Subcutaneous adipose tissue (tissue), 4 donors: Measurements from ENCODE around the gene AGAP1. TPM values are rescaled to one million over a fixed set of nuclear protein-coding genes. Genes with fewer than 3 reads are reported as not detected.

Source experiments
- total RNA-seq, 4 donors: library from RNA; depleted of rRNA; stranded (reverse); fragments of >200 nt; gene quantifications; one replicate each; pipeline ENCODE4 v1.1.0, GENCODE V29; 2016
- TF ChIP-seq, protein P1 (sequence below): fragments of 450-650 bp; IDR thresholded peaks from one replicate; pipeline ENCODE4 v1.5.1; 2016; ENCODE audit warnings: low read depth, mild to moderate bottlenecking, control low read depth, antibody characterized with exemption, moderate library complexity

The AGAP1 gene
- total RNA-seq, 4 donors from 2014 or later: 13.6 to 26.3 (median 23.6) TPM

DNA sequence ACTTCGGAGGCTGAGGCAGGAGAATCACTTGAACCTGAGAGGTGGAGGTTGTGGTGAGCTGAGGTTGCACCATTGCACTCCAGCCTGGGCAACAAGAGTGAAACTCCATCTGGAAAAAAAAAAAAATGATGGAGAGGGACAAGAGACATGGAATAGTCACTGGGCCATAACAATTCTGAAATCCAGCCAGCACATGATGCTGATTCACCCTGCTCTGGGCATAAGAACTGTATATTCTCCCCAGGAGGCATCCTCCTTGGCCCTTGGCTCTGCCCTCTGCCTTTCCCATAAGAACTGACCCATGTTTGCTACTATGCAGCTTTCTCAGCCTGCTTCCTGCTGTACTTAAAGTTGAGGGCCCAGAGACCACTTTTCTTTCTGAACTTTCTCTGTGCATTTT lies 376.7 kb downstream of the AGAP1 start:
- TF ChIP-seq, protein P1, sequence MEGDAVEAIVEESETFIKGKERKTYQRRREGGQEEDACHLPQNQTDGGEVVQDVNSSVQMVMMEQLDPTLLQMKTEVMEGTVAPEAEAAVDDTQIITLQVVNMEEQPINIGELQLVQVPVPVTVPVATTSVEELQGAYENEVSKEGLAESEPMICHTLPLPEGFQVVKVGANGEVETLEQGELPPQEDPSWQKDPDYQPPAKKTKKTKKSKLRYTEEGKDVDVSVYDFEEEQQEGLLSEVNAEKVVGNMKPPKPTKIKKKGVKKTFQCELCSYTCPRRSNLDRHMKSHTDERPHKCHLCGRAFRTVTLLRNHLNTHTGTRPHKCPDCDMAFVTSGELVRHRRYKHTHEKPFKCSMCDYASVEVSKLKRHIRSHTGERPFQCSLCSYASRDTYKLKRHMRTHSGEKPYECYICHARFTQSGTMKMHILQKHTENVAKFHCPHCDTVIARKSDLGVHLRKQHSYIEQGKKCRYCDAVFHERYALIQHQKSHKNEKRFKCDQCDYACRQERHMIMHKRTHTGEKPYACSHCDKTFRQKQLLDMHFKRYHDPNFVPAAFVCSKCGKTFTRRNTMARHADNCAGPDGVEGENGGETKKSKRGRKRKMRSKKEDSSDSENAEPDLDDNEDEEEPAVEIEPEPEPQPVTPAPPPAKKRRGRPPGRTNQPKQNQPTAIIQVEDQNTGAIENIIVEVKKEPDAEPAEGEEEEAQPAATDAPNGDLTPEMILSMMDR: no peak

DNA sequence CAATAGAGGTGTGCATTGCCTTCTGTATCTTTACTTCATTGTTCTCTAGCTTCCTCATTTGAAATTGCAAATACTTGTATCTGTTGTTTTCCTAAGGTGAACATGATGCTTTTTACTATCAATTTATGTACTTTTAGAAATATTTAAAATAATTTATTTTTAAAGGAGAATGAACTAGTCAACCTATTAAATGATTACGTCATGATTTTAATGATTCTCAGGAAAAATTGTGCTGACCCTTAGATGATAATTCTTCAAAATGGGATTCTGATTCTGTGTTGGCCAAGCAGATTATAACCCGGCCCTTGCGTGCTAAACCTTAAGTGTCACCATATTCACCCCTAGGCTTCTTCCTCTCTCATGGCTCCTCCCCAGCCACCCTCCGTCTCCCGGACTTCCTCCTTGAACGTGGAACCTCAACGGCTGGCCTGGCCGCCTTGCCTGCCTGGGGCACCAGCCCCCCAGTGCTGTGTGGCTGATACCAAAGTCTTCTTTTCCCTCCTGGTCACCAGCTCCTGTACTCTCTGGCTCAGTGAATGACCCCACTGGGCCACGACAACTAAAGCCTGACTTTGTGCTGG lies 382.3 kb downstream of the AGAP1 start:
- TF ChIP-seq, protein P1: no peak

- TF ChIP-seq, protein P1: no peak
Observed at GRCh38 chr2:235877275-235877802, 383.5 kb downstream of the AGAP1 start.

GRCh38 chr2:235879116-235879515 lies 385.3 kb downstream of the AGAP1 start:
- TF ChIP-seq, protein P1: no peak

DNA sequence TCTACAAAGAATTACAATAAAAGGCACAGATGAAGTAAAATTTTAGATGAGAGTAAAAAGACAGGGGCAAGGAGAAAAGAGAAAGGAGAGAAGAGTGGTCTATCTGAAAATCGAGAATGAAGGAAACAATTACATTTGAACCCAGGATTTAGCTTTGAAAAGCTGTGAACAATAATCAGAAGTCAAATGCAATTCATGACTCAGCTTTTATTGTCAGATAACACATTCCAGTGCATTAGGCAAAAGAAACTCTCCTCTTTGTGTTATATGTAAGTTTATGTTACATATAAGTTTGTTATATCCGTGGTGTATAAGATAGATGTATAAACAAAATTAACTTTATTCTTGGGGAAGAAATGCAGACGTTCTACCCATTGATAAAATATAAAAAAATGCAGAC lies 389.8 kb downstream of the AGAP1 start:
- TF ChIP-seq, protein P1: no peak

GRCh38 chr2:235889302-235889630 lies 395.4 kb downstream of the AGAP1 start:
- TF ChIP-seq, protein P1: no peak

- TF ChIP-seq, protein P1: no peak
Observed at GRCh38 chr2:235893129-235893698, 399.4 kb downstream of the AGAP1 start.
